Measurements from ENCODE around the gene KRTAP10-12. TPM values are rescaled to one million over a fixed set of nuclear protein-coding genes. Genes with fewer than 3 reads are reported as not detected.

Gene KRTAP10-12
- total and polyA plus RNA-seq, 2 of the 13 experiments (the other 11 are each of a cell fraction or from before 2014, with no cell fraction given) = not detected

GRCh38 chr21:44700101-44701022, 3.4 kb downstream of the KRTAP10-12 start (continued):
- TF ChIP-seq, protein P1, sequence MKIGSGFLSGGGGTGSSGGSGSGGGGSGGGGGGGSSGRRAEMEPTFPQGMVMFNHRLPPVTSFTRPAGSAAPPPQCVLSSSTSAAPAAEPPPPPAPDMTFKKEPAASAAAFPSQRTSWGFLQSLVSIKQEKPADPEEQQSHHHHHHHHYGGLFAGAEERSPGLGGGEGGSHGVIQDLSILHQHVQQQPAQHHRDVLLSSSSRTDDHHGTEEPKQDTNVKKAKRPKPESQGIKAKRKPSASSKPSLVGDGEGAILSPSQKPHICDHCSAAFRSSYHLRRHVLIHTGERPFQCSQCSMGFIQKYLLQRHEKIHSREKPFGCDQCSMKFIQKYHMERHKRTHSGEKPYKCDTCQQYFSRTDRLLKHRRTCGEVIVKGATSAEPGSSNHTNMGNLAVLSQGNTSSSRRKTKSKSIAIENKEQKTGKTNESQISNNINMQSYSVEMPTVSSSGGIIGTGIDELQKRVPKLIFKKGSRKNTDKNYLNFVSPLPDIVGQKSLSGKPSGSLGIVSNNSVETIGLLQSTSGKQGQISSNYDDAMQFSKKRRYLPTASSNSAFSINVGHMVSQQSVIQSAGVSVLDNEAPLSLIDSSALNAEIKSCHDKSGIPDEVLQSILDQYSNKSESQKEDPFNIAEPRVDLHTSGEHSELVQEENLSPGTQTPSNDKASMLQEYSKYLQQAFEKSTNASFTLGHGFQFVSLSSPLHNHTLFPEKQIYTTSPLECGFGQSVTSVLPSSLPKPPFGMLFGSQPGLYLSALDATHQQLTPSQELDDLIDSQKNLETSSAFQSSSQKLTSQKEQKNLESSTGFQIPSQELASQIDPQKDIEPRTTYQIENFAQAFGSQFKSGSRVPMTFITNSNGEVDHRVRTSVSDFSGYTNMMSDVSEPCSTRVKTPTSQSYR (CRISPR knock-in tag; IDR thresholded peaks at IDR 0.05; ENCODE audit: borderline replicate concordance) = no peak
- TF ChIP-seq ZSCAN21 (CRISPR knock-in tag; IDR thresholded peaks at IDR 0.05; ENCODE audit: borderline replicate concordance) = no peak
- TF ChIP-seq ZNF124 (CRISPR knock-in tag; IDR thresholded peaks at IDR 0.05) = no peak
- peak; percentile 58; the same call in 1 of the 2 replicates for TF ChIP-seq NCOA2 (CRISPR knock-in tag; IDR thresholded peaks at IDR 0.05)
- TF ChIP-seq MLLT10 (CRISPR knock-in tag; IDR thresholded peaks at IDR 0.05) = no peak
- TF ChIP-seq NFIC (IDR thresholded peaks at IDR 0.05; ENCODE audit: low read length) = no peak; the same call in 1 of the 2 replicates
- TF ChIP-seq ATF6 (CRISPR knock-in tag; conservative IDR thresholded peaks at IDR 0.05) = no peak
- peak; percentile 89 for TF ChIP-seq MAX (IDR thresholded peaks at IDR 0.05)
- peak; percentile 89 for TF ChIP-seq PITX1 (CRISPR knock-in tag; IDR thresholded peaks at IDR 0.05)
- TF ChIP-seq, protein P2, sequence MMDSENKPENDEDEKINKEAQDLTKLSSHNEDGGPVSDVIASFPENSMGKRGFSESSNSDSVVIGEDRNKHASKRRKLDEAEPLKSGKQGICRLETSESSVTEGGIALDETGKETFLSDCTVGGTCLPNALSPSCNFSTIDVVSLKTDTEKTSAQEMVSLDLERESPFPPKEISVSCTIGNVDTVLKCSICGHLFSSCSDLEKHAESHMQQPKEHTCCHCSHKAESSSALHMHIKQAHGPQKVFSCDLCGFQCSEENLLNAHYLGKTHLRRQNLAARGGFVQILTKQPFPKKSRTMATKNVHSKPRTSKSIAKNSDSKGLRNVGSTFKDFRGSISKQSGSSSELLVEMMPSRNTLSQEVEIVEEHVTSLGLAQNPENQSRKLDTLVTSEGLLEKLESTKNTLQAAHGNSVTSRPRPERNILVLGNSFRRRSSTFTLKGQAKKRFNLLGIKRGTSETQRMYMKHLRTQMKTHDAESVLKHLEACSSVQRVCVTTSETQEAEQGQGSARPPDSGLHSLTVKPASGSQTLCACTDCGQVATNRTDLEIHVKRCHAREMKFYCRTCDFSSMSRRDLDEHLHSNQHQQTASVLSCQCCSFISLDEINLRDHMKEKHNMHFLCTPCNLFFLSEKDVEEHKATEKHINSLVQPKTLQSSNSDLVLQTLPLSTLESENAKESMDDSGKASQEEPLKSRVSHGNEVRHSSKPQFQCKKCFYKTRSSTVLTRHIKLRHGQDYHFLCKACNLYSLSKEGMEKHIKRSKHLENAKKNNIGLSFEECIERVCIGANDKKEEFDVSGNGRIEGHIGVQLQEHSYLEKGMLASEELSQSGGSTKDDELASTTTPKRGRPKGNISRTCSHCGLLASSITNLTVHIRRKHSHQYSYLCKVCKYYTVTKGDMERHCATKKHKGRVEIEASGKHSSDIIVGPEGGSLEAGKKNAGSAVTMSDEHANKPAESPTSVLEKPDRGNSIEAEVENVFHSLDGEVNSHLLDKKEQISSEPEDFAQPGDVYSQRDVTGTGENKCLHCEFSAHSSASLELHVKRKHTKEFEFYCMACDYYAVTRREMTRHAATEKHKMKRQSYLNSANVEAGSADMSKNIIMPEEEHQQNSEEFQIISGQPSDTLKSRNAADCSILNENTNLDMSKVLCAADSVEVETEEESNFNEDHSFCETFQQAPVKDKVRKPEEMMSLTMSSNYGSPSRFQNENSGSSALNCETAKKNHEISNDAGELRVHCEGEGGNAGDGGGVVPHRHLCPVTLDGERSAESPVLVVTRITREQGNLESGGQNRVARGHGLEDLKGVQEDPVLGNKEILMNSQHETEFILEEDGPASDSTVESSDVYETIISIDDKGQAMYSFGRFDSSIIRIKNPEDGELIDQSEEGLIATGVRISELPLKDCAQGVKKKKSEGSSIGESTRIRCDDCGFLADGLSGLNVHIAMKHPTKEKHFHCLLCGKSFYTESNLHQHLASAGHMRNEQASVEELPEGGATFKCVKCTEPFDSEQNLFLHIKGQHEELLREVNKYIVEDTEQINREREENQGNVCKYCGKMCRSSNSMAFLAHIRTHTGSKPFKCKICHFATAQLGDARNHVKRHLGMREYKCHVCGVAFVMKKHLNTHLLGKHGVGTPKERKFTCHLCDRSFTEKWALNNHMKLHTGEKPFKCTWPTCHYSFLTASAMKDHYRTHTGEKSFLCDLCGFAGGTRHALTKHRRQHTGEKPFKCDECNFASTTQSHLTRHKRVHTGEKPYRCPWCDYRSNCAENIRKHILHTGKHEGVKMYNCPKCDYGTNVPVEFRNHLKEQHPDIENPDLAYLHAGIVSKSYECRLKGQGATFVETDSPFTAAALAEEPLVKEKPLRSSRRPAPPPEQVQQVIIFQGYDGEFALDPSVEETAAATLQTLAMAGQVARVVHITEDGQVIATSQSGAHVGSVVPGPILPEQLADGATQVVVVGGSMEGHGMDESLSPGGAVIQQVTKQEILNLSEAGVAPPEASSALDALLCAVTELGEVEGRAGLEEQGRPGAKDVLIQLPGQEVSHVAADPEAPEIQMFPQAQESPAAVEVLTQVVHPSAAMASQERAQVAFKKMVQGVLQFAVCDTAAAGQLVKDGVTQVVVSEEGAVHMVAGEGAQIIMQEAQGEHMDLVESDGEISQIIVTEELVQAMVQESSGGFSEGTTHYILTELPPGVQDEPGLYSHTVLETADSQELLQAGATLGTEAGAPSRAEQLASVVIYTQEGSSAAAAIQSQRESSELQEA (CRISPR knock-in tag; IDR thresholded peaks at IDR 0.05; ENCODE audit: not compliant biosample characterization) = no peak
- no peak for TF ChIP-seq ZNF569 (CRISPR knock-in tag; IDR thresholded peaks at IDR 0.05; ENCODE audit: borderline replicate concordance)
- TF ChIP-seq JUN (CRISPR knock-in tag; IDR thresholded peaks at IDR 0.05) = no peak
- no peak for TF ChIP-seq ZNF33B (CRISPR knock-in tag; IDR thresholded peaks at IDR 0.05)
- TF ChIP-seq ZFP62 (CRISPR knock-in tag; IDR thresholded peaks at IDR 0.05) = no peak
- TF ChIP-seq ARNT2 (CRISPR knock-in tag; IDR thresholded peaks at IDR 0.05; ENCODE audit: low read depth) = 0 out of 2 replicates have a peak, but pooled peaks have one; percentile 44
